ENCODE measurements around the gene PPP1R3F. TPM values are rescaled to one million over a fixed set of nuclear protein-coding genes. Genes with fewer than 3 reads are reported as not detected.
A peak's percentile ranks its signal among the peaks of the same experiment; 100 is the strongest.

The PPP1R3F gene
- total and polyA plus RNA-seq, 9 of the 15 experiments (the other 6 are each of a cell fraction or from before 2014, with no cell fraction given) = 0.03 to 0.91 (median 0.43) TPM; not detected in 1

- H3K4me3 ChIP-seq = no peak overlapping the region
- no peak for ATAC-seq
- POLR2A ChIA-PET = interaction anchor here (0.6 to 1.5 kb wide), 3 partner anchors 11 to 629 kb away, joined by 3 to 5 read pairs (median 4); no protein-coding TSS in a partner anchor
Observed at GRCh38 chrX:49256268-49256995, 13.2 kb upstream of the PPP1R3F start.

GRCh38 chrX:49257074-49257790 lies 12.4 kb upstream of the PPP1R3F start:
- H3K9ac ChIP-seq (ENCODE audit: insufficient read depth in 1 of 2, low read depth in 2 of 2, low read length in 2 of 2) = no peak overlapping the region
- no peaks in the 10 kb centered on the region for H3K27me3 ChIP-seq (ENCODE audit: control insufficient read depth in 2 of 2, insufficient read depth in 2 of 2, low read length in 2 of 2)
- POLR2A ChIA-PET = interaction anchor here (0.6 to 1.5 kb wide), 4 partner anchors 8 to 630 kb away, joined by 3 to 5 read pairs (median 4); no protein-coding TSS in a partner anchor
- no peak for DNase-seq (ENCODE audit: extremely low read depth in 1 of 4, low spot score in 3 of 4)
- H3K36me3 ChIP-seq (ENCODE audit: control insufficient read depth, insufficient read depth, low read length) = no peaks in the 10 kb centered on the region
- no peaks in the 10 kb centered on the region for H3K9me3 ChIP-seq (replicated peaks; ENCODE audit: control insufficient read depth, insufficient read depth, low read depth, low read length)
- H3K4me1 ChIP-seq (replicated peaks in 1 of 2; ENCODE audit: control insufficient read depth in 2 of 2, insufficient read depth in 2 of 2, low read length in 2 of 2) = peaks cover 0 to 14% of the 10 kb centered on the region in 2 experiments; a peak in 3 of 5 replicates
- 0 out of 3 replicates have a peak, but pooled peaks have one; percentile 14 for ATAC-seq
- no peak overlapping the region for H2AFZ ChIP-seq (ENCODE audit: low read depth, low read length)
- TF ChIP-seq CHCHD3 (CRISPR knock-in tag; IDR thresholded peaks at IDR 0.05) (no peak), POLR2G (IDR thresholded peaks at IDR 0.05; ENCODE audit: low read depth, low read length) (peak; percentile 48; the same call in 1 of the 2 replicates)
- no peak overlapping the region for H3K4me3 ChIP-seq
- CTCF ChIA-PET (ENCODE audit: low intra/inter-chr PET ratio) = no interaction called here
- no peaks in the 10 kb centered on the region for H3K9me1 ChIP-seq (ENCODE audit: control insufficient read depth, insufficient read depth, low read length)
- in situ Hi-C loops (cut with MboI) = no loop called here
- WGBS (ENCODE audit: insufficient coverage, low coverage, missing lambda C conversion rate) = 51% methylated on average over 11 of the region's 14 CpGs
- intact Hi-C loops (cut with micrococcal nuclease) = no loop called here
- no peaks in the 10 kb centered on the region for H3K79me2 ChIP-seq (ENCODE audit: control insufficient read depth, insufficient read depth, low read length)
- no peak overlapping the region for H3K27ac ChIP-seq (ENCODE audit: extremely low read depth, low read depth, low read length)
- no peaks in the 10 kb centered on the region for H4K20me1 ChIP-seq (replicated peaks; ENCODE audit: control insufficient read depth, insufficient read depth, low read length)
- H3K4me2 ChIP-seq (ENCODE audit: insufficient read depth, low read length) = no peak overlapping the region
- no TSS peak for BruUV-seq (replicated peaks)
- FAIRE-seq = no peak

More at GRCh38 chrX:49256268-49256995, 13.2 kb upstream of the PPP1R3F start:
- H3K36me3 ChIP-seq (ENCODE audit: control insufficient read depth, insufficient read depth, low read length) = no peaks in the 10 kb centered on the region
- peak; percentile 43; the same call in 1 of the 2 replicates for TF ChIP-seq BCOR (IDR thresholded peaks at IDR 0.05)
- peak; percentile 52; the same call in 1 of the 2 replicates for TF ChIP-seq ADNP (tag; IDR thresholded peaks at IDR 0.05)
- no peak for TF ChIP-seq EWSR1 (IDR thresholded peaks at IDR 0.05; ENCODE audit: borderline replicate concordance, low read depth, partially characterized antibody)
- peak in 1 of 2 experiments; percentile 48; a peak in 1 of 4 replicates for TF ChIP-seq KDM1A (IDR thresholded peaks at IDR 0.05)
- TF ChIP-seq RBM25 (IDR thresholded peaks at IDR 0.05; ENCODE audit: low read depth, low read length, severe bottlenecking) = peak; percentile 92
- no peak overlapping the region for H3K27ac ChIP-seq (ENCODE audit: extremely low read depth, low read depth, low read length)
- H3K4me1 ChIP-seq (replicated peaks in 1 of 2; ENCODE audit: control insufficient read depth in 2 of 2, insufficient read depth in 2 of 2, low read length in 2 of 2) = peaks cover 0 to 14% of the 10 kb centered on the region in 2 experiments; a peak in 3 of 5 replicates
- no peak overlapping the region for H2AFZ ChIP-seq (ENCODE audit: low read depth, low read length)
- FAIRE-seq (no peak), DNase-seq (ENCODE audit: extremely low read depth in 1 of 4, low spot score in 3 of 4) (no peak)
- 27% methylated on average over 5 of the region's 9 CpGs for WGBS (ENCODE audit: insufficient coverage, low coverage, missing lambda C conversion rate)
- H3K4me2 ChIP-seq (ENCODE audit: insufficient read depth, low read length) = no peak overlapping the region
- in situ Hi-C loops (cut with MboI) (no loop called here), intact Hi-C loops (cut with micrococcal nuclease) (no loop called here)
- no TSS peak for BruUV-seq (replicated peaks)
- H3K9me3 ChIP-seq (replicated peaks; ENCODE audit: control insufficient read depth, insufficient read depth, low read depth, low read length) = no peaks in the 10 kb centered on the region
- no peaks in the 10 kb centered on the region for H4K20me1 ChIP-seq (replicated peaks; ENCODE audit: control insufficient read depth, insufficient read depth, low read length)
- no peaks in the 10 kb centered on the region for H3K79me2 ChIP-seq (ENCODE audit: control insufficient read depth, insufficient read depth, low read length)
- no peaks in the 10 kb centered on the region for H3K9me1 ChIP-seq (ENCODE audit: control insufficient read depth, insufficient read depth, low read length)
- H3K27me3 ChIP-seq (ENCODE audit: control insufficient read depth in 2 of 2, insufficient read depth in 2 of 2, low read length in 2 of 2) = no peaks in the 10 kb centered on the region
- H3K9ac ChIP-seq (ENCODE audit: insufficient read depth in 1 of 2, low read depth in 2 of 2, low read length in 2 of 2) = no peak overlapping the region
- CTCF ChIA-PET (ENCODE audit: low intra/inter-chr PET ratio) = no interaction called here

Data from K562 (cell line).